ACHN (cell line): ENCODE results near the gene IMPG2.

ENCODE experiments used
- DNase-seq: peaks from one replicate; pipeline ENCODE4 v3.0.0-alpha.2; 2015
- in situ Hi-C: cut with HindIII; loops from 2 replicates; pipeline ENCODE4 v1.10.0; 2017; ENCODE audit warnings: low sequenced_read_pairs, low pct_ligation_motif_present, low pct_unique_long_range_greater_than_20kb

IMPG2 gene

DNA sequence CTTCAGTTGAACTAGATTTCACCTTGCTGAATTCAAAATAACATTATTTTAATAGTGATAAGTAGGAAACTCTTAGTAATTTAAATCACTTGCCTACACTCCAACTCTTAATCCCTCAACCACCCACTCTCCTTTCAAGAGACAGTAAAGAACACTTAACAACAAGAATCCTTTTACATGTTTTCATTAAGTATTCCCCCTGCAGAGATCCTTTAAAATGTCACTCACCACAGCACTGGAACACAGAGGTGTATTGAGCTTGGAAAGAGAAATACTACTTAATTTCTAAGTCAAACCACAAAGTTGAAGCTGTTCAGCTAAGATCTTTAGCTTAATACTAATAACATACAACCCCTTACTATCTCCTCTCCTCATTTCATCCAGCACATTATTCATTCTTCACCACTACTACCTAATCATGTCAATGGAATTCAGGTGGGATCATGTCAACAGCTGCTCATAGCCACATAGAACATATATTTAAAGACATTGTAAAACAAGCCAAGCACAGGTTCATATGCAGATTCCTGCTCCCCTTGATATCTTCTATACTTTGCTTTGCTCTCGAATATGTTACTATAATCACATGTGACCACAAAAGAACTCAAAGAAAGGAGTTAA, 40.5 kb downstream of the IMPG2 start:
- DNase-seq, result no peak
- in situ Hi-C loops, result no loop called here

DNA sequence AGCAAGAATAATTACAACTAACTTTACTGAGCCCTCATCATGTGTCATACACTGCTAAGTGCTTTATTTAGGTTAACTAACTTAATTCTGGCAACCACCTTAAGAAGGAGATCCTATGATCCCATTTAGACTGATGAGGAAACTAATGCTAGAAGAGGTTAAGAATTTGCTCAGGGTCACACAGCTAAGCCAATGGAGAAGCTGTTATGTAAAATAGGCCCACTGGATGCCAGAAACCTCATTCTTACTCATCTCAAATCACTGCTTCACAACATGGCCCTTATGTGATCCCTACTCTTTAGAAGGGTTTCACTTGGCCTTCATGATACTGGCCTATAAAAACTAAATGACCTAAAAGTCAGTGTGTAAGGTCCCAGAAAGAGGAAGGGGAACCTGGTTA, 41.2 kb downstream of the IMPG2 start:
- in situ Hi-C loops, result no loop called here
- no peak for DNase-seq

DNA sequence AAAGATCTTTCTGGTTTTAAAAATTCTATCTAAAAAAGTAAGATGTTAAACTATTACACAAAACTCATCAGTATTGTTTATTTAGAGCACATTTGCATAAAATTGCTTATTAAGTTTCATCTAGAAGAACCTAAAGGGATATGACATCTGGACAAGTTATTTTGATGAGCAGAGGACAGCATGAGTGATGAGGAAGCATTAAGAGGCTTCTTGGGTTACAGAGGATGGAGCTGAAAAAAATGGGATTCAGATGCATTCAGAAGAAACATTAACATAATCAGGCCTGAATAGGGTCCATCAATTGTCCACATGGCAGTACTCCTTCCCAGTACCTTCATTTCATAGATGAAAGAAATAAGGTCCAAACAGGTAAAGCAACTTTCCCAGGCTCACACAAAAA, 41.6 kb downstream of the IMPG2 start:
- no peak for DNase-seq
- in situ Hi-C loops, result no loop called here

DNA sequence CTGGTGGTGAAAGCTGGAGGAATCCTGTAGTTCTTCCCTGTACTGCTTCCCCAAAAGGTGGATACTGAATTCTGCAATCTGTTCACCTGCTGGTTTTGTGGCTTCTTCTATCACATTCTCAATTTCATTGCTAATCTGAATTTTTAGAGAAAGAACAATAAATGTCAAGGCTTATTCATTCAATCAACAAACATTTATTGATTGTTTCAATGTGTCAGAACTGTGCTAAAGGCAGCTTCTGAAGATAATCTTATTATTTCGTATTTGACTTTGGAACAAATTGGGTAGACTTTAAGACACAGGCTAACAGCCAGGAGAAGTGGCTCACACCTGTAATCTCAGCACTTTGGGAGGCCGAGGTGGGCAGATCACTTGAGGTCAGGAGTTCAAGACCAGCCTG, 46.8 kb downstream of the IMPG2 start:
- no peak for DNase-seq
- in situ Hi-C loops, result no loop called here

DNA sequence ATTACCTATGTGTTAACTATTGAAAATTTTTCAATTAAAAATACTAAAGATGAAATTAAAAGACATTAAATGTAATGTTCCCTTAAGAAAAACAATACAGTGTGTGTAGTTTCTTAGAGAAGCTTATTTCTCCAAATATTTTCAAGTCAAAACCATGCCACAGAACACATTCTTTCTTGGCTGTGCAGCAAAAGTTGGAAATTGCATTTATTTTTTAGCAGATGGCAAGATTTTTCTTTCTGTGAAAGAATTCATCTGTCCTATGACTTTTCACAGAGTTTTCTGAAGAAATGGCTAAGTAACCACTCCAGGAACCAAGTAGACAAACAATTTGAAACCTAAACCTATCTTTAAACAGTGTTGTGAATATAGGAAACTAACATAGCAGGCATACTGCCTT, 47.2 kb downstream of the IMPG2 start:
- in situ Hi-C loops, result no loop called here
- DNase-seq, result no peak

DNA sequence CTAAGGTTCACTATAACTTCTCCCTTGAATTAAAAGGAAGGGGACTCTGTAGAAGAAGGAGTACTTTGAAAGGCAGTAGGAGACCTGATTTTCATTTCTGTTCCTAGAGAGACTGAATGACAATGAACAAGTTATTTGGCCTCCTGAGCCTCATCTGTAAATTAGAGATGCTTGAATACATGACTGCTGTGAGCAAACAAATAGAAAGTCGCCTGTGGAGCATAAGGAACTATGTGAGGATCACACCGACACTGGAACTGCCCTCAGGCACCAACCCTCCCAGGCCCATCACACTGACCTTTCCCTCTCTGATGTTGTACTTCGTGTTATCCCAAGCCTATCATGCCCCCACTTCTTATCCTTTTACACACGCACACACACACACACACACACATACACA, 48.6 kb downstream of the IMPG2 start:
- in situ Hi-C loops, result no loop called here

DNA sequence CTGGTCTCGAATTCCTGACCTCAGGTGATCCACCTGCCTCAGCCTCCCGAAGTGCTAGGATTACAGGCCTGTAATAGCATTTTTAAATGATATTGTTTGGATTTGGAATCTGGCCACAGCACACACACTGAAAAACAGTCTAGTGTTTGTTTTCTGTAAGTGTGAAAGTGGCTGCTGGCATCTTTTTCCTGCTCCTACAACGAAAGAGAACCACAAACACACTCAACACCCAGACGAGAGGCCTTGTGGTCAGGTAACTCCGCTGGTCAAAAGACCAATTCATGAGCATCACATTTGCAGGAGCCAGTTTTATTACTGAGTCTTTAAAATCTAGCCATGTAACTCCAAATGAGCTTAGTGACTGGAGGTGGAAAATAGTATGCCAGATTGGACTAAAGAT, 50.2 kb downstream of the IMPG2 start:
- no peak for DNase-seq
- in situ Hi-C loops, result no loop called here

More for the DNA sequence above, 48.6 kb downstream of the IMPG2 start:
- DNase-seq, result no peak

DNA sequence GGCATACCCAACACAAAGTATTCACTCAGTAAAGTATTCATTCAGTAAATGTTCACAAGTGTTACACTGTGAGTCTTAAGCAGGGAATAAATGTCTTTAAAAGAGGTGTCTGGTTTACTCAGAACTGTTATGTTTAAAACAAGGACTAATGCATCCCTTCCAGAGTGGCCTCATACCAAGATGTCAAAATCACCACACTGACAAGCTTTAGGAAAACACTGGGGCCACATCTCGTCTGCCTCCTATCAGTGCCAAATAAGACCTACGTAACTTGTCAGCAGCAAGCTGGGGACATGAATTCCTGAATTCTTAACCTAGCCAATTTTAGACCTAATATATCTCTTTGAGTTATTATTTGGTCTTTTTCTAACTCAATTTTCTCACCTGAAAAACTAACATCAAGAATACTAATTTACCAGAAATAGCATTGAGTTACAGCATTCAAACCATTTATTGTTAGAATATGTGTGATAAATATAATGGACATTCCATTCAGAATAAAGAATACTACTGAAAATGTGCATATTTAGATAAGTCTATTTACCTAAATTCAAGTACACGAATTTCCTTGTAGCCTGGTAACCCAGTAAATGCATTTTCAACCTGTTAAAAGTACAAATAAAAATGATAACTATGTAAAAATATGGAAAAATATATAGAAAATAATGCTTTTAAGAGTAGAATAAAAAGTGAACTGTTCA, 51.3 kb downstream of the IMPG2 start:
- in situ Hi-C loops, result no loop called here
- DNase-seq, result no peak

DNA sequence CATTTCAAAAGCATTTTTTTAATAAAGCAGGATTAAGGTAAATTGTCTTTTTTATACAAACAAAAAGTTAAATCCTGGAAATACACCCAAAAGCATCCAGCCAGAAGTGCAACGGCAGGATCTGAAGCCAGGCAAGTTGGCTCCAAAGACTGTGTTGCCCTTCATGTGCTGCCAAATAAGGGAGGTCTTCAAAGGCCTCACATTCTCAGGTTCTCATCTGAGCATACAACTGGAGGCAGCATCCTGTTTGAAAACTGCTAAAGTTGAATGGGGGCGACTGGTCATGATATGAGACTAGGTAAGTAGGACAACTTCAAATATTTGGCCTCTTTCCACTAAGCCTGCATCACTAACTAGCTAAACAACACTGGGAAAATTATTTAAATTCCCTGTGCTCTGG, 52.2 kb downstream of the IMPG2 start:
- no peak for DNase-seq
- in situ Hi-C loops, result no loop called here

DNA sequence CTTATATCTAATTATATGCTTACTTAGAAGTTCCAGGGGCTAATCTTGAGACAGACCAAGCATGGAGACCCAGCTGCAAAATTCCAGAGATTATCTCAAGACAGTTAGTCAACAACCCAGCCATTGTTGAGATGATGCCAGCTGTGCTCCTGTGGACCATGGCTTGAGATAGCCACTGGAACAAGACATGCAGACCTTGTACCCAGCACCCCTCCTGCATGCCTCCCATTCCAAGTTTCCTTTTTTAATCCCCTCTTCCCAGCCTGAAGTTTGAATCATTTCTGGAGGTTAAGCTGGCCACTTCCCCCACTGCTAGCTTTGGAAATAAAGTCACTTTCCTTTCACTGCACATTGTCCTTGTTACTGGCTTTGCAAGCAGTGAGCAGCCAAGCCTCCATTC, 53.8 kb downstream of the IMPG2 start:
- in situ Hi-C loops, result no loop called here
- DNase-seq, result no peak

DNA sequence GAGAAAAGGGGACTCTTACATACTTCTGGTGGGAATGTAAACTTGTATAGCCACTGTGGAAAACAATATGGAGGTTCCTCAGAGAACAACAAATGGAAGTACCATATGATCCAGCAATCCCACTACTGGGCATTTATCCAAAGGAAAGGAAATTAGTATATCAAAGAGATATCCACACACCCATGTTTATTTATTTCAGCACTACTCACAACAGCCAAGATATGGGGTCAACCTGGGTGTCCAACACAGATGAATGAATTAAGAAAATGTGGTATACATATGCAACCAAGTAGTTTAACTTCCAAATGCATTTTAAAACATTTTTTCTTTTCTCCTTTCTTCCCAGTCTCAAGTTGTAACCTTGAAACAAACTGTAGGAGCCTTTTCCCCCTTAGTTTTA, 54.3 kb downstream of the IMPG2 start:
- in situ Hi-C loops, result no loop called here
- DNase-seq, result no peak

DNA sequence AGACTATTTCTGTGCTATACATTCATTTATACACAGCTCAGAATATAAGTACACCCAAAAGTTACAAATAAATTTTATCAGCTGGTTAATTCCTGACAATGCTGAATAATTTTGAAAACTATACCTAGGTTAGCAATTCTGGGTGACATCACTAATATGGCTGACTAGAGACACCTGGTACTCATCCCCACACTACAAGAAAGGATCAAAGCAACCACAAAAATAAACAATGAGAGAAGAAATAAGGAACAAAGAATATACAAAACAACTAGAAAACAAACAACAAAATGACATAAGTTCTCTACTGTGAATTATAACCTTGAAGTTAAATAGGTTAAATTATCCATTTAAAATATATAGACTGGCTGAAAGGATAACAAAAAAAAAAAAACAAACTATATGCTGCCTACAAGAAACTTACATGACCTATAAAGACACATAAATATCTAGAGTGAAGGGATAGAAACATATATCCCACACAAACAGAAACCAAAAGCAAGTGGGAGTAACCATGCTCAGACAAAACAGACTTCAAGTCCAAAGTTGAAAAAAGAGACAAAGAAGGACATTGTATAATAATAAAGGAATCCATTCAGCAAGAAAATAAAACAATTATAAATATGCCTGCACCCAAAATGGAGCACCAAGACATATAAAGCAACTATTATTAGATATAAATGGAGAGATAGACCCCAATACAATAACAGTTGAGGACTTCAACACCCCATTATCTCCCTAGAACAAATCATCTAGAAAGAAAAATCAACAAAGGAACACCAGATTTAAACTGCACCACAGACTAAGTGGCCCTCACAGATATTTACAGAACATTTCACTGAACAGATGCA, 57.8 kb downstream of the IMPG2 start:
- in situ Hi-C loops, result no loop called here

DNA sequence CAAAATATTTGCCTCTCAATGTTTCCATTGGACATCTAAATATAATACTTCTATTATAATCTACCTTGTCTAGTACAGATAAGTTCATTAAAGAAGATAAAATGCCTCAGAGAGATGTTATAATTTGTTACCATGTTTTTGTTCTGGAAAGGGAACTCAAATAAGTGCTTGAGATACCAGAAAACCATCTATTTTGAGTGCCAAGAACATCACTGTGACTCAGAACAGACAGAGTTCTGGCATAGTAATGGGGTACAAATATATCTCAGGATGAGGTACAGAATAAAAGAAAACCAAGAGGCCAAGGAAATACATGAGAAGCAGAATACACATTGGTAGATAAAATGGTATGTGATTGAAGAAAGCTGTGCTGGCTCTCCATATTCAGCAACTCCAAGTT, 58.9 kb downstream of the IMPG2 start:
- no peak for DNase-seq
- in situ Hi-C loops, result no loop called here

More for the DNA sequence above, 57.8 kb downstream of the IMPG2 start:
- DNase-seq, result no peak

DNA sequence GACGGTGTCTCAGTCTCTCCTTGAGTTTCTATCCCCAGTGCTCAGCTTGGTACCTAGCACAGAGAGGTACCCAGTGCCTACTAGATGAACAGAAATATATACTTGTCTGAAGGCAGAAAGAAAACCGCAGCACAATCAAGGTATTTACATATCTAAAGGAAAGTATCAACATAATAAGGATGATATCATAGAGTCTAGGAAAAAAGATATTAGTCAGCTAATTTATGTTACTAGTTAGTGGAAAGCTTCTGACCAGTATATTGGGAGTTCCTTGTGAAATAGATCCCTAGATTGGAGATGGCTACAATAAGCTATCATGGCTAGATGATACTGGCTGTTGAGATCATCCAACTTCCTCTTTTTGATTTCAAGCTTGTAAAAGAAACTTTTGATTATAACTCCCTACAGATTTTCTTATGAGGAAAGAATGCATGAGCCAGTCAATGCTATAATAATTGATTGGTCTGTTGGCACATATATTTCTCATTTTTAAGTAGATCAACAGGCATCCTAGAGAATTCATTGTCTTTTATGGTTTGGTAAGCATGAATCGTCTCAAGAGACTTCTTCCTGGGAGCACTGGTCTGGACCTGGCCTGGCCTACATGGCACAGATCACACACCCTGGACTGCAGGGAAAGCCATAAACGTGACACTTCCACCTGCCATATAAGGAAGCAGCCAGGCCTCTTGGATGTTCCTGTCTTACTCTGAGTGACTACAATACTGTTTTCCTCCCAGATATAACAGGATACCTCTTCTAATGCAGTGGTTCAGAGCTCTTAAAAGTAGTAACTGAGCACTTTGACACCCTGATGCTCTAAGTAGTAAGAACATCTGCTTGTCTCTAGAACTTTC, 60.7 kb downstream of the IMPG2 start:
- in situ Hi-C loops, result no loop called here
- no peak for DNase-seq

DNA sequence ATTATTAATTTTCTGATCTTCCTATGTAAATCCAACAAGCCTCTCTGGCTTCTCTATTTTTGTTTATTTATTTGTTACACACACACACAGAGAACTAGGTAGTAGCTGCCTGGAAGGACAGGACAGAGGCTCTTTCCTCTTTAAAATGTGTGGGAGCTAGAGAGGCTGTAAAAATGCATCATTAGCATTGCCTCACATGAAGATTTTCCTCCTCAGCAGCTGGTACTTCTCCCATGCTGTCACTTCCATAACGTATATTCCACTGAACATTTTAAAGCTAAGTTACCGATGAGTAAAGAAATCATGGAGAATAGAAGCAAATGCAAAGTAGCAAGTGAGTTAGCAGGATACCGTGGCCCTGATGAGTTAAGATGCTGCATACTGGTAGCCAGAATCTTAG, 63.9 kb downstream of the IMPG2 start:
- in situ Hi-C loops, result no loop called here
- no peak for DNase-seq

DNA sequence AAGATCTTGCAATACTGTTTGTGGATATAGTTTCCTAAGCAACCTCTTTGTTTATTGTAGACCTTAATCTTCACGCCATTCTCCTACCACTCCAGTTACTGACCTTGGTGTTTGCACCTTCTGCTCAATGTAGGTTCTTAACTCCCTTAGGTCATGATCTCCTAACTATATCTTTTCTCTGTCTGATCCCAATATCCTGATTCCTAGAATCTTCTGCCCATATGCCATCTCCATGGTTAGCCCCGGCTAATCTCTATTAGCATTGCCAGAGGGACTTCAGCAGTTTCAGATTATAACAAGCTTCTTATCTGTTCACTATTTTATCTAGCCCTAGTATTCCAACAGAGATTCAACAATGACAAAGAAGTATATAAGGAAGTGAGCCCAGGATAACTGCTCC, 64.9 kb downstream of the IMPG2 start:
- in situ Hi-C loops, result no loop called here
- no peak for DNase-seq

DNA sequence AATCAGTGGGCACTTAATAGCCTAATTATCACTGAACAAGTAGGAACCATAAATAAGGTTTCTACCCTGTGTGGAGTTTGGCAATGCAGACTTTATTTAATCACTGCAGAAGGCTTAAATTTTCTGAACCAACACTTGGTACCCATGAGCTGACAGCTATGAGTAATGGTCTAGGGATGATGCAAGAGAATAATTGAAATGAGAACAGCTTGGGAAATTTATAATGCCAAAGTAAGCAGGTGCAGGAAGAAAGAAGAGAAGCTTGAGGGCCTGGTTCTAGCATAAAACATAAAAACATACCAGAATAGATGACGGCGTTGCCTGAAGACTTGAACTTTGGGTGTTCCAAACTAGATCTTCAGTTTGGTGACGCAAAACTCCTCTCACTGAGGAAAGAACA, 67.0 kb downstream of the IMPG2 start:
- DNase-seq, result no peak
- in situ Hi-C loops, result no loop called here

DNA sequence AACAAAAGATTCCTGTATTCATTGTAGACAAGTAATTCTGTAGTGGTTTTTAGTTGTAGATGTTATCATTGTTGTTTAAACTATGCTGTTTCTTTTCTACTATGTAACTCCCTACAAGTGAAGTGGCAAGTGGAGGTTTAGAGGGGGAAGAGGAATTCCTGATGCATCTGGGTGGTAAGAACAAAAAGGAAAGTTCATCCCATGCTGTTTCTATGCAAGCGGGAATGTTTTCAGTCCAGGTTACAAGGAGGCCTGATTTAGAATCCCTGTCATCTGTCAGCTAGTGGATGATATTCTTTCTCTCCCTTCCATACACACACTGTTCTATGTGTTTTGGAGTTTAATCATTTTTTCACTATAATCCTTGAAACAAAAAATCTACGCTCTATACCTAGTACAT, 67.4 kb downstream of the IMPG2 start:
- in situ Hi-C loops, result no loop called here

DNA sequence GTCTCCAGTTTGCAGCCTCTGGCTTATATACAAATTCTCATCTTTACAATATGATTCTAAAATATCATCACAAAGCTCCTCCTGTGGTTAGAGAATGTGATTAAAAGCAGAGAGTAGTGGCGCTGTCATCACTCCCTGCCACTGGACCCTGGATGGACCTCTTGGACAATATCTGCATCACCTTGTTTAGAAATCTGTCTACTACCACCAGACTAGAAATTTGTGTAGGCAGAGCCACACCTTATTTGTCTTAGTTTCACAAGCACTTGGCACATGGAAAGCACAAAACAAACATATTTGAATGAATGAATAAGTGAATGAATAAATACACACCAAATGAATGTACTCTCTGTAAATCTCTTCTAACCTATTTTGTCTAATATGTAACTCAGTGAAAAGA, 68.1 kb downstream of the IMPG2 start:
- in situ Hi-C loops, result no loop called here
- no peak for DNase-seq

More for the DNA sequence above, 67.4 kb downstream of the IMPG2 start:
- no peak for DNase-seq
